Gastroesophageal sphincter (tissue), 3 donors: ENCODE data around the gene GNAQ.

Source experiments
- CTCF ChIP-seq, 4 experiments: fragments of 200-600 bp in 2 of 4; fragments of 450-650 bp in 2 of 4; sonication (generic) in 1 of 4; IDR thresholded peaks; one replicate each; pipeline ENCODE4 v1.5.1; 2017 to 2019; ENCODE audit warnings: antibody characterized with exemption in 4 of 4, mild to moderate bottlenecking in 2 of 4, moderate library complexity in 2 of 4
- EP300 ChIP-seq: sonication (generic); formaldehyde crosslinking; IDR thresholded peaks from one replicate; pipeline ENCODE4 v1.6.1; 2017; ENCODE audit warnings: antibody characterized with exemption, mild to moderate bottlenecking
- POLR2A ChIP-seq, 2 donors: fragments of 450-650 bp; IDR thresholded peaks; one replicate each; pipeline ENCODE4 v1.6.1; 2017; ENCODE audit warnings: antibody characterized with exemption in 2 of 2, mild to moderate bottlenecking in 2 of 2, moderate library complexity in 1 of 2

- TF ChIP-seq CTCF (IDR thresholded peaks at IDR 0.05): no peak
- TF ChIP-seq EP300: no peak
- no peak for TF ChIP-seq POLR2A (IDR thresholded peaks at IDR 0.05)
Measured at GRCh38 chr9:77882294-77882693, 149.3 kb downstream of the GNAQ start.
